Testis (tissue), 2 donors: ENCODE results near the gene ARHGEF4.

ENCODE experiments used
- CTCF ChIP-seq, 3 experiments: fragments of 450-650 bp in 2 of 3; fragments of 200-600 bp in 1 of 3; sonication (generic) in 1 of 3; IDR thresholded peaks; one replicate each; pipeline ENCODE4 v1.5.1; 2016 to 2019; ENCODE audit warnings: antibody characterized with exemption in 3 of 3, mild to moderate bottlenecking in 2 of 3, moderate library complexity in 1 of 3
- POLR2A ChIP-seq: fragments of 450-650 bp; IDR thresholded peaks from one replicate; pipeline ENCODE4 v1.6.1; 2017; ENCODE audit warnings: antibody characterized with exemption, mild to moderate bottlenecking, moderate library complexity

GRCh38 chr2:130819226-130819607 is 17.5 kb upstream of the ARHGEF4 start:
- TF ChIP-seq CTCF (IDR thresholded peaks at IDR 0.05): no peak
- no peak for TF ChIP-seq POLR2A
